IPS-20b (cell line): ENCODE data around the gene CASP7.

ENCODE experiments used
- H3K27ac ChIP-seq: one replicate; pipeline ENCODE4 v1.5.1; 2013; ENCODE audit warnings: low read length
- H3K27me3 ChIP-seq: 2 replicates; pipeline ENCODE4 v1.6.1; 2013; ENCODE audit warnings: mild to moderate bottlenecking, low read length, inconsistent platforms; ENCODE audit not compliant: insufficient read depth
- H3K36me3 ChIP-seq: 2 replicates; pipeline ENCODE4 v1.6.1; 2013; ENCODE audit warnings: low read depth, mild to moderate bottlenecking, inconsistent platforms, low read length, moderate library complexity; ENCODE audit not compliant: insufficient read depth
- H3K4me1 ChIP-seq: 2 replicates; pipeline ENCODE4 v1.6.1; 2013; ENCODE audit warnings: mild to moderate bottlenecking, control low read depth, inconsistent platforms, low read length, moderate library complexity; ENCODE audit not compliant: insufficient read depth
- H3K4me3 ChIP-seq: 2 replicates; pipeline ENCODE4 v1.5.1; 2013; ENCODE audit warnings: mild to moderate bottlenecking, low read length, inconsistent platforms
- H3K9ac ChIP-seq: 2 replicates; pipeline ENCODE4 v1.6.1; 2013; ENCODE audit warnings: low read depth, mild to moderate bottlenecking, inconsistent platforms, low read length, moderate library complexity
- H3K9me3 ChIP-seq: 2 replicates; pipeline ENCODE4 v1.6.1; 2013; ENCODE audit warnings: mild to moderate bottlenecking, low read depth, low read length, inconsistent platforms; ENCODE audit not compliant: insufficient read depth

The CASP7 gene

DNA sequence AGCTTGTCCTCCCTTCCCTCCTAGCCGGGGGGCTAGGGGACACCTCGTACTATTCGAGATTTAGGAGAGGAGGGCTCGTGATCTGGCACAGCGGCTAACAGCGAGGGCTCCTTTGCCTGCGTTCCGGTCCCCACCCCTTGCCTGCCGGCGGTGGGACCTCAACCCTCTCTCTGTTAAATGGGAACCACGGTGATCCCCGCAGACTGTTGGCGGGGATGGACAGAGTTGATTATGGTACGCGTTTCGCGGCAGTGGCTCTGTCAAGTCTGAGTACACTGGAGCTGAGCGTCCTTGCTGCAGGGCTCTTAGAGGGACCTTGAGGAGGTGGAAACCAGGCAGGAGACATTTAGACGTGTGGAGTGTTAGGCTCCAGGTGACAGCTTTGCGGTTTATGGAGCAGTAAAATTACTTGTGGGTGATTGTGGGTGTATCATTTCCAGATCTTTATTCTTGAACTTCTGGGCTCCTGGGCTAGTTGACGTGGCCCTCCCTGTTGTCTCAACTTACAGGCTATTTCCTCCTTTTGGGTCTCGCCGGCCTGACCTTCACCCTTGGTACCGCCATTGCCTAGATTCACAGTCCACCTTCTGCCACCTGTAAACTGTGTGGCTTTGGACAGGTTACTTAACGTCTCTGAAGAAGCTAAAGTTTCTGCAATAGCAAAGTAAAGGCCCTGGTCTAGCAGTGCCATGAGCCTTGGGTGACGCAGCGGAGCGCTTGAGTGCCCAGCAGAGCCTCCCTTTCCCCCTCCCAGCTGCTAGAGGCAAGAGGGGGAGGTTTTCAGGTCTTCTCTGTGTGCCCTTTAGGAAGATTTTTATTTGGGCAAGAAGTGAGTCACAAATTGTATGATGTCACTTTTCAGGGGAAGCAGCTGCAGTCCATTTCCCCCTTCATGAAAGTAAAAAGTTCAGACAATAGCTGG is 739 bp downstream of the CASP7 start:
- Histone ChIP-seq H3K4me3 (peak overlapping the region; percentile 89), H3K9ac (peak overlapping the region; percentile 87), H3K9me3 (no peaks in the 10 kb centered on the region), H3K36me3 (no peaks in the 10 kb centered on the region), H3K27me3 (peaks cover 23% of the 10 kb centered on the region), H3K27ac (no peak overlapping the region), H3K4me1 (no peaks in the 10 kb centered on the region)

- H3K4me3 ChIP-seq = no peak overlapping the region
- peaks cover 23% of the 10 kb centered on the region for H3K27me3 ChIP-seq
- no peaks in the 10 kb centered on the region for H3K36me3 ChIP-seq
- H3K4me1 ChIP-seq = no peaks in the 10 kb centered on the region
- H3K9ac ChIP-seq = no peak overlapping the region
- H3K27ac ChIP-seq = no peak overlapping the region
- H3K9me3 ChIP-seq = no peaks in the 10 kb centered on the region
Observed at GRCh38 chr10:113681533-113682470, 2.1 kb downstream of the CASP7 start.

DNA sequence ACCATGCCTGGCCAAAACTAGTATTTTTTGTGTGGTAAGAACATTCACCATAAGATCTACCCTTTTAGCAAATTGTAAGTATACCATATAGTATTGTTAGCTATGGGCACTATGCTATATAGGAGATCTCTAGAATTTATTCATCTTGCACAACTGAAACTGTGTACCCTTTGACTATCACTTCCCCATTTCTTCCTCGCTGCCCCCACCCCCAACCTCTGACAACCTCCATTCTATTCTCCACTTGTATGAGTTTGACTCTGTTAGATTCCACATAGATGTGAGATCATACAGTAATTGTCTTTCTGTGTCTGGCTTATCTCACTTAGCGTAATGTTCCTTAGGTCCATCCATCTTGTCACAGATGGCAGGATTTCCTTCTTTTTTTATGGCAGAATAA is 3.6 kb downstream of the CASP7 start:
- Histone ChIP-seq H3K36me3 (no peaks in the 10 kb centered on the region), H3K4me3 (no peak overlapping the region), H3K9me3 (peaks cover 4% of the 10 kb centered on the region; the same call in 1 of the 2 replicates), H3K27me3 (peaks cover 22% of the 10 kb centered on the region), H3K4me1 (no peaks in the 10 kb centered on the region), H3K27ac (no peak overlapping the region), H3K9ac (no peak overlapping the region)

DNA sequence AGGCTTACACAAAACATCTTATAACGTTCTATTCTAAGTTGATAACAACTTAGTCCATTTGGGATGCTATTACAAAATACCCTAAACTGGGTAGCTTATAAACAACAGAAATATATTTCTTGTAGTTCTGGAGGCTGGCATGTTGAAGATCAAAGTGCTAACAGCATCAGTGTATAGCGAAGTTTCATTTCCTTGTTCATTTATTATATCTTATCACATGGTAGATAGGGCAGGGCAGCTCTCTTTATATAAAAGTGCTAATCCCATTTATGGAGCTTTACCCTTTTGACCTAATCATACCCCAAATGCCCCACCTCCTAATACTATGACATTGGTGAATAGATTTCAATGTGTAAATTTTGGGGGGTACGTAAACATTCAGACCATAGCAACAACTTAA is 6.3 kb downstream of the CASP7 start:
- Histone ChIP-seq H3K4me1 (no peaks in the 10 kb centered on the region), H3K27ac (no peak overlapping the region), H3K36me3 (no peaks in the 10 kb centered on the region), H3K4me3 (no peak overlapping the region), H3K27me3 (peaks cover 5% of the 10 kb centered on the region), H3K9ac (no peak overlapping the region), H3K9me3 (peaks cover 4% of the 10 kb centered on the region; the same call in 1 of the 2 replicates)

DNA sequence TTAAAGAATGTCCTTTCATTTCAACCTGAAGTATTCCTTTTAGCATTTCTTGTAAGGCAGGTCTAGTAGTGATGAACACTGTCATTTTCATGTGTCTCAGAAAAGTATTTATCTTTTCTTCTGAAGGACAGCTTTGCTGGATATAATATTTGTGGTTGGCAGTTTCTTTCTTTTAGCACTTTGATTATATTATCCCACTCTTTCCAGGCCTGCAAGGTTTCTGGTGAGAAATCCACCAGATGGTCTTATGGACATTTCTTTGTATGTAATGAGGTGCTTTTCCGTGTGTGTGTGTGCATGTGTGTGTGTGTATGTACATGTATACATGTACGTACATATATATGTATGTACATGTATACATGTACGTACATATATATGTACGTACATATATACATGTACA is 7.3 kb downstream of the CASP7 start:
- Histone ChIP-seq H3K27me3 (no peaks in the 10 kb centered on the region; the same call in 1 of the 2 replicates), H3K27ac (no peak overlapping the region), H3K9me3 (peaks cover 4% of the 10 kb centered on the region; the same call in 1 of the 2 replicates), H3K36me3 (no peaks in the 10 kb centered on the region), H3K4me1 (no peaks in the 10 kb centered on the region), H3K4me3 (no peak overlapping the region), H3K9ac (no peak overlapping the region)

DNA sequence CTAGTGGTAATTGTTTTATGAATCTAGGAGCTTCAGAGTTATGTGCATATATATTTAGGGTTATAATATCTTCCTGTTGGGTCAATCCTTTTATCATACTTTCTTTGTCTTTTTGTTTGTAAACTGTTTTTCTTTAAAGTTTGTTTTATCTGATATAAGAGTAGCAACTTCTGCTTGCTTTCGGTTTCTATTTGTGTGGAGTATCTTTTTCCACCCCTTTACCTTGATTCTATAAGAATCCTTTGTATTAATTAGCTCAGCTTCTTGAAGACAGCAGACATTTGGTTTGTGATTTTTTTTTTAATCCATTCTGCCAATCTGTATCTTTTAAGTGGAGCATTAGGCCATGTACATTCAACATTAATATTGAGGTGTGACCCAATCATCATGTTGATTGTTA is 9.3 kb downstream of the CASP7 start:
- Histone ChIP-seq H3K27me3 (no peaks in the 10 kb centered on the region), H3K4me1 (peaks cover 7% of the 10 kb centered on the region; the same call in 1 of the 2 replicates), H3K9me3 (peaks cover 4% of the 10 kb centered on the region; the same call in 1 of the 2 replicates), H3K4me3 (no peak overlapping the region), H3K9ac (no peak overlapping the region), H3K27ac (no peak overlapping the region), H3K36me3 (no peaks in the 10 kb centered on the region)

- Histone ChIP-seq H3K4me3 (no peak overlapping the region), H3K9ac (no peak overlapping the region), H3K36me3 (no peaks in the 10 kb centered on the region), H3K4me1 (peaks cover 7% of the 10 kb centered on the region; the same call in 1 of the 2 replicates), H3K27me3 (no peaks in the 10 kb centered on the region), H3K27ac (no peak overlapping the region), H3K9me3 (peaks cover 4% of the 10 kb centered on the region; the same call in 1 of the 2 replicates)
Observed at GRCh38 chr10:113689574-113689973, 9.9 kb downstream of the CASP7 start.

DNA sequence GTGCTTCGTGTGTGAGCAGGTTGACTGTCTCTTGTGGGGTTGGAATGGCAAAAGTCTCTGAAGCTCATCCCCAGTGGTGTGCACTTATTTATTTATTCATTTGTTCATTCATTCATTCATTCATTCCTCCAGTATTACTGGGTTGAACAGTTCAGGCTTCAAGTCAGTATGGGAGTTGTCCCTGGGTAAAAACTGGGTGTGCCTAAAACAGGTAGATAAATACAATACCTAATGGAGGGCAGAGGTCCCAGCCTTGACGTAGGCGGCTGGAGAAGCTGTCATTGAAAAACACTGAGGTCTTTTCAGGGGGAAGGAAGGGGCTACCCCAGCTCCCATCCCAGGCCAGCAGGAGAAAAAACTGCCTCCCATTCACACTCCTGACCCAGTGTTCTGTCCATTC is 11.0 kb downstream of the CASP7 start:
- Histone ChIP-seq H3K27ac (no peak overlapping the region), H3K27me3 (no peaks in the 10 kb centered on the region), H3K9me3 (peaks cover 4% of the 10 kb centered on the region; the same call in 1 of the 2 replicates), H3K36me3 (no peaks in the 10 kb centered on the region), H3K9ac (no peak overlapping the region), H3K4me1 (peaks cover 7% of the 10 kb centered on the region; the same call in 1 of the 2 replicates), H3K4me3 (no peak overlapping the region)

- Histone ChIP-seq H3K36me3 (no peaks in the 10 kb centered on the region), H3K4me1 (peaks cover 7% of the 10 kb centered on the region; the same call in 1 of the 2 replicates), H3K9ac (no peak overlapping the region), H3K27ac (no peak overlapping the region), H3K4me3 (no peak overlapping the region), H3K27me3 (no peaks in the 10 kb centered on the region), H3K9me3 (peaks cover 4% of the 10 kb centered on the region; the same call in 1 of the 2 replicates)
Observed at GRCh38 chr10:113691381-113691780, 11.7 kb downstream of the CASP7 start.

DNA sequence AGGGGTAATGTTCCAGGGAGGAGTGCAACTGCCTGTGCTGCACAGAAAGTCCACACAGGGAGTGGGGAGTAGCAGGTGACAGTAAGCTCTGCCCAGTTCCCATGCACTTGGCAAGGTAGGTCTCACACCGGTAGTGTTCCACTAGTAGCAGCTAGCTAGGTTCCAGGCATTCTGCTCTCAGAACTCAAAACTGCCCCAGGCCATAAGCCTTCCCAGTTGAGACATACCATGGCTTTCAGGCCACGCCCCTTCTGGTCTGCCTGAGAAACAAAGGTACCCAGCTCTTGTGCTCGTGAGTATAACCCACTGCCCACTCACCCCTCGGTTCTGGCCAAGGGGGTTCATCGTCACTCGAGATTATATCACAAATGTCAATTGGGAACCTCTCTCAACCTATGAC is 12.6 kb downstream of the CASP7 start:
- peaks cover 7% of the 10 kb centered on the region; the same call in 1 of the 2 replicates for H3K4me1 ChIP-seq
- no peak overlapping the region for H3K9ac ChIP-seq
- no peak overlapping the region for H3K27ac ChIP-seq
- H3K27me3 ChIP-seq = no peaks in the 10 kb centered on the region
- H3K4me3 ChIP-seq = no peak overlapping the region
- H3K9me3 ChIP-seq = peaks cover under 1% of the 10 kb centered on the region; the same call in 1 of the 2 replicates
- H3K36me3 ChIP-seq = no peaks in the 10 kb centered on the region

GRCh38 chr10:113693348-113693747 is 13.6 kb downstream of the CASP7 start:
- 0 out of 2 replicates have a peak overlapping the region, but pooled peaks have one; percentile 11 for H3K4me3 ChIP-seq
- no peak overlapping the region for H3K9ac ChIP-seq
- H3K27ac ChIP-seq = no peak overlapping the region
- no peaks in the 10 kb centered on the region; the same call in 1 of the 2 replicates for H3K9me3 ChIP-seq
- peaks cover 7% of the 10 kb centered on the region; the same call in 1 of the 2 replicates for H3K4me1 ChIP-seq
- H3K27me3 ChIP-seq = no peaks in the 10 kb centered on the region
- H3K36me3 ChIP-seq = peaks cover 8% of the 10 kb centered on the region
